ENCODE data around the gene MAST3.

Gene MAST3

GRCh38 chr19:18098891-18099622, 1.5 kb downstream of the MAST3 start:
- no peak overlapping the region for H3K4me3 ChIP-seq (ENCODE audit: low read depth, low read length)
- H3K36me3 ChIP-seq (ENCODE audit: control insufficient read depth in 2 of 2, insufficient read depth in 1 of 2, low read length in 2 of 2) = no peaks in the 10 kb centered on the region
- no peak overlapping the region for H3K27ac ChIP-seq (ENCODE audit: extremely low read depth, low read depth, low read length)
- no peaks in the 10 kb centered on the region for H3K4me1 ChIP-seq (ENCODE audit: control insufficient read depth, insufficient read depth, low read length)
- no peaks in the 10 kb centered on the region for H3K9me3 ChIP-seq (ENCODE audit: control insufficient read depth, insufficient read depth, low read depth, low read length)
- POLR2A ChIA-PET = interaction anchor here (0.7 kb wide), 1 partner anchor 58 kb away, joined by 5 read pairs; no protein-coding TSS in a partner anchor
- CTCF ChIA-PET = interaction anchor here (0.6 kb wide), 1 partner anchor 231 kb away, joined by 4 read pairs; no protein-coding TSS in a partner anchor
- no peak for TF ChIP-seq ZNF138 (tag by site-specific recombination; IDR thresholded peaks at IDR 0.05; ENCODE audit: borderline replicate concordance)
- no peak for TF ChIP-seq ZNF426 (tag by site-specific recombination; IDR thresholded peaks at IDR 0.05)
- no peak for TF ChIP-seq SP3 (tag by site-specific recombination; IDR thresholded peaks at IDR 0.05)
- TF ChIP-seq PRDM2 (tag by site-specific recombination; IDR thresholded peaks at IDR 0.05; ENCODE audit: borderline replicate concordance) = no peak
- TF ChIP-seq MYNN (tag by site-specific recombination; IDR thresholded peaks at IDR 0.05; ENCODE audit: borderline replicate concordance) = no peak
- peak; percentile 77 for TF ChIP-seq GLIS1 (tag by site-specific recombination; IDR thresholded peaks at IDR 0.05)
- no peak for TF ChIP-seq REPIN1 (tag by site-specific recombination; IDR thresholded peaks at IDR 0.05; ENCODE audit: low read depth)
- TF ChIP-seq ZNF292 (tag by site-specific recombination; IDR thresholded peaks at IDR 0.05; ENCODE audit: borderline replicate concordance, low read depth) = no peak
- no peak for TF ChIP-seq ZNF416 (tag by site-specific recombination; IDR thresholded peaks at IDR 0.05)
- TF ChIP-seq ZNF596 (tag by site-specific recombination; IDR thresholded peaks at IDR 0.05) = no peak
- TF ChIP-seq ZNF658 (tag by site-specific recombination; IDR thresholded peaks at IDR 0.05) = no peak
- TF ChIP-seq, protein P1, sequence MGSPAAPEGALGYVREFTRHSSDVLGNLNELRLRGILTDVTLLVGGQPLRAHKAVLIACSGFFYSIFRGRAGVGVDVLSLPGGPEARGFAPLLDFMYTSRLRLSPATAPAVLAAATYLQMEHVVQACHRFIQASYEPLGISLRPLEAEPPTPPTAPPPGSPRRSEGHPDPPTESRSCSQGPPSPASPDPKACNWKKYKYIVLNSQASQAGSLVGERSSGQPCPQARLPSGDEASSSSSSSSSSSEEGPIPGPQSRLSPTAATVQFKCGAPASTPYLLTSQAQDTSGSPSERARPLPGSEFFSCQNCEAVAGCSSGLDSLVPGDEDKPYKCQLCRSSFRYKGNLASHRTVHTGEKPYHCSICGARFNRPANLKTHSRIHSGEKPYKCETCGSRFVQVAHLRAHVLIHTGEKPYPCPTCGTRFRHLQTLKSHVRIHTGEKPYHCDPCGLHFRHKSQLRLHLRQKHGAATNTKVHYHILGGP (tag by site-specific recombination; IDR thresholded peaks at IDR 0.05) = no peak
- TF ChIP-seq EGR2 (tag by site-specific recombination; IDR thresholded peaks at IDR 0.05; ENCODE audit: low read depth) = peak; percentile 64
- TF ChIP-seq, protein P2, sequence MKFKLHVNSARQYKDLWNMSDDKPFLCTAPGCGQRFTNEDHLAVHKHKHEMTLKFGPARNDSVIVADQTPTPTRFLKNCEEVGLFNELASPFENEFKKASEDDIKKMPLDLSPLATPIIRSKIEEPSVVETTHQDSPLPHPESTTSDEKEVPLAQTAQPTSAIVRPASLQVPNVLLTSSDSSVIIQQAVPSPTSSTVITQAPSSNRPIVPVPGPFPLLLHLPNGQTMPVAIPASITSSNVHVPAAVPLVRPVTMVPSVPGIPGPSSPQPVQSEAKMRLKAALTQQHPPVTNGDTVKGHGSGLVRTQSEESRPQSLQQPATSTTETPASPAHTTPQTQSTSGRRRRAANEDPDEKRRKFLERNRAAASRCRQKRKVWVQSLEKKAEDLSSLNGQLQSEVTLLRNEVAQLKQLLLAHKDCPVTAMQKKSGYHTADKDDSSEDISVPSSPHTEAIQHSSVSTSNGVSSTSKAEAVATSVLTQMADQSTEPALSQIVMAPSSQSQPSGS (tag by site-specific recombination; IDR thresholded peaks at IDR 0.05; ENCODE audit: low read depth) = no peak
- no peak for TF ChIP-seq ZNF280C (tag by site-specific recombination; IDR thresholded peaks at IDR 0.05)
- peak; percentile 74; the same call in 1 of the 2 replicates for TF ChIP-seq ZNF10 (tag by site-specific recombination; IDR thresholded peaks at IDR 0.05)
- TF ChIP-seq, protein P3, sequence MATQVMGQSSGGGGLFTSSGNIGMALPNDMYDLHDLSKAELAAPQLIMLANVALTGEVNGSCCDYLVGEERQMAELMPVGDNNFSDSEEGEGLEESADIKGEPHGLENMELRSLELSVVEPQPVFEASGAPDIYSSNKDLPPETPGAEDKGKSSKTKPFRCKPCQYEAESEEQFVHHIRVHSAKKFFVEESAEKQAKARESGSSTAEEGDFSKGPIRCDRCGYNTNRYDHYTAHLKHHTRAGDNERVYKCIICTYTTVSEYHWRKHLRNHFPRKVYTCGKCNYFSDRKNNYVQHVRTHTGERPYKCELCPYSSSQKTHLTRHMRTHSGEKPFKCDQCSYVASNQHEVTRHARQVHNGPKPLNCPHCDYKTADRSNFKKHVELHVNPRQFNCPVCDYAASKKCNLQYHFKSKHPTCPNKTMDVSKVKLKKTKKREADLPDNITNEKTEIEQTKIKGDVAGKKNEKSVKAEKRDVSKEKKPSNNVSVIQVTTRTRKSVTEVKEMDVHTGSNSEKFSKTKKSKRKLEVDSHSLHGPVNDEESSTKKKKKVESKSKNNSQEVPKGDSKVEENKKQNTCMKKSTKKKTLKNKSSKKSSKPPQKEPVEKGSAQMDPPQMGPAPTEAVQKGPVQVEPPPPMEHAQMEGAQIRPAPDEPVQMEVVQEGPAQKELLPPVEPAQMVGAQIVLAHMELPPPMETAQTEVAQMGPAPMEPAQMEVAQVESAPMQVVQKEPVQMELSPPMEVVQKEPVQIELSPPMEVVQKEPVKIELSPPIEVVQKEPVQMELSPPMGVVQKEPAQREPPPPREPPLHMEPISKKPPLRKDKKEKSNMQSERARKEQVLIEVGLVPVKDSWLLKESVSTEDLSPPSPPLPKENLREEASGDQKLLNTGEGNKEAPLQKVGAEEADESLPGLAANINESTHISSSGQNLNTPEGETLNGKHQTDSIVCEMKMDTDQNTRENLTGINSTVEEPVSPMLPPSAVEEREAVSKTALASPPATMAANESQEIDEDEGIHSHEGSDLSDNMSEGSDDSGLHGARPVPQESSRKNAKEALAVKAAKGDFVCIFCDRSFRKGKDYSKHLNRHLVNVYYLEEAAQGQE (tag by site-specific recombination; IDR thresholded peaks at IDR 0.05) = no peak
- no peak for TF ChIP-seq ZNF311 (tag by site-specific recombination; IDR thresholded peaks at IDR 0.05; ENCODE audit: borderline replicate concordance)
- TF ChIP-seq, protein P4, sequence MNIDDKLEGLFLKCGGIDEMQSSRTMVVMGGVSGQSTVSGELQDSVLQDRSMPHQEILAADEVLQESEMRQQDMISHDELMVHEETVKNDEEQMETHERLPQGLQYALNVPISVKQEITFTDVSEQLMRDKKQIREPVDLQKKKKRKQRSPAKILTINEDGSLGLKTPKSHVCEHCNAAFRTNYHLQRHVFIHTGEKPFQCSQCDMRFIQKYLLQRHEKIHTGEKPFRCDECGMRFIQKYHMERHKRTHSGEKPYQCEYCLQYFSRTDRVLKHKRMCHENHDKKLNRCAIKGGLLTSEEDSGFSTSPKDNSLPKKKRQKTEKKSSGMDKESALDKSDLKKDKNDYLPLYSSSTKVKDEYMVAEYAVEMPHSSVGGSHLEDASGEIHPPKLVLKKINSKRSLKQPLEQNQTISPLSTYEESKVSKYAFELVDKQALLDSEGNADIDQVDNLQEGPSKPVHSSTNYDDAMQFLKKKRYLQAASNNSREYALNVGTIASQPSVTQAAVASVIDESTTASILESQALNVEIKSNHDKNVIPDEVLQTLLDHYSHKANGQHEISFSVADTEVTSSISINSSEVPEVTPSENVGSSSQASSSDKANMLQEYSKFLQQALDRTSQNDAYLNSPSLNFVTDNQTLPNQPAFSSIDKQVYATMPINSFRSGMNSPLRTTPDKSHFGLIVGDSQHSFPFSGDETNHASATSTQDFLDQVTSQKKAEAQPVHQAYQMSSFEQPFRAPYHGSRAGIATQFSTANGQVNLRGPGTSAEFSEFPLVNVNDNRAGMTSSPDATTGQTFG (tag by site-specific recombination; IDR thresholded peaks at IDR 0.05; ENCODE audit: borderline replicate concordance) = no peak

Data from HEK293 (cell line).